Measurements from ENCODE around the gene ELK1.

Gene ELK1

GRCh38 chrX:47644557-47645091 is 5.7 kb downstream of the ELK1 start:
- DNase-seq (ENCODE audit: low read depth), result no peak

GRCh38 chrX:47643926-47644325 is 6.4 kb downstream of the ELK1 start:
- no peak for DNase-seq (ENCODE audit: low read depth)

- DNase-seq (ENCODE audit: low read depth), result no peak
Observed at GRCh38 chrX:47638816-47639215, 11.5 kb downstream of the ELK1 start.

GRCh38 chrX:47637546-47638195 is 12.7 kb downstream of the ELK1 start:
- DNase-seq (ENCODE audit: low read depth), result no peak

GRCh38 chrX:47634871-47635575 is 15.3 kb downstream of the ELK1 start:
- DNase-seq (ENCODE audit: low read depth), result no peak

- no peak for DNase-seq (ENCODE audit: low read depth)
Observed at GRCh38 chrX:47633689-47634590, 16.4 kb downstream of the ELK1 start.

GRCh38 chrX:47632666-47633065 is 17.7 kb downstream of the ELK1 start:
- no peak for DNase-seq (ENCODE audit: low read depth)

GRCh38 chrX:47631676-47632075 is 18.7 kb downstream of the ELK1 start:
- no peak for DNase-seq (ENCODE audit: low read depth)

GRCh38 chrX:47629419-47630200 is 20.8 kb downstream of the ELK1 start, which contains the start of gene CFP:
TSS of gene CFP (minus strand) at chrX:47629930. CDS start at chrX:47629844, 86 bp downstream.
- DNase-seq (ENCODE audit: low read depth), result no peak

- DNase-seq (ENCODE audit: low read depth), result no peak
Observed at GRCh38 chrX:47628982-47629381, 21.4 kb downstream of the ELK1 start.

GRCh38 chrX:47625365-47625764 is 25.0 kb downstream of the ELK1 start:
- no peak for DNase-seq (ENCODE audit: low read depth)

GRCh38 chrX:47623540-47624027 is 26.8 kb downstream of the ELK1 start:
- DNase-seq (ENCODE audit: low read depth), result peak; percentile 30

- DNase-seq (ENCODE audit: low read depth), result no peak
Observed at GRCh38 chrX:47621851-47622250, 28.5 kb downstream of the ELK1 start.

- no peak for DNase-seq (ENCODE audit: low read depth)
Observed at GRCh38 chrX:47620303-47620685, 30.1 kb downstream of the ELK1 start.

- no peak for DNase-seq (ENCODE audit: low read depth)
Observed at GRCh38 chrX:47619486-47620302, 30.7 kb downstream of the ELK1 start, which contains the start of gene SYN1. TSS of gene SYN1 (minus strand) at chrX:47619857. CDS start at chrX:47619728, 129 bp downstream.

GRCh38 chrX:47618923-47619485 is 31.4 kb downstream of the ELK1 start:
- DNase-seq (ENCODE audit: low read depth), result no peak

GRCh38 chrX:47614618-47615017 is 35.7 kb downstream of the ELK1 start:
- no peak for DNase-seq (ENCODE audit: low read depth)

GRCh38 chrX:47613082-47613481 is 37.3 kb downstream of the ELK1 start:
- no peak for DNase-seq (ENCODE audit: low read depth)

GRCh38 chrX:47612418-47612817 is 37.9 kb downstream of the ELK1 start:
- DNase-seq (ENCODE audit: low read depth), result no peak

- no peak for DNase-seq (ENCODE audit: low read depth)
Observed at GRCh38 chrX:47611926-47612325, 38.4 kb downstream of the ELK1 start.

Measured in non-pigmented ciliary epithelial cell (primary cell).